Ovary (tissue), 3 donors: ENCODE data around the gene LONRF2.

Source experiments
- CTCF ChIP-seq, 3 donors: fragments of 450-650 bp in 2 of 3; fragments of 200-600 bp in 1 of 3; IDR thresholded peaks; one replicate each; pipeline versions ENCODE4 v1.5.1 to v1.8.0; 2016 to 2022; ENCODE audit warnings: antibody characterized with exemption in 3 of 3, mild to moderate bottlenecking in 1 of 3
- EP300 ChIP-seq: sonication (generic); formaldehyde crosslinking; IDR thresholded peaks from one replicate; pipeline ENCODE4 v1.6.1; 2017; ENCODE audit warnings: antibody characterized with exemption
- POLR2A ChIP-seq: fragments of 450-650 bp; IDR thresholded peaks from one replicate; pipeline ENCODE4 v1.6.1; 2017; ENCODE audit warnings: antibody characterized with exemption, mild to moderate bottlenecking, moderate library complexity
- donor health status: DM: no; HTN: no; CAD: no.

- TF ChIP-seq CTCF (IDR thresholded peaks at IDR 0.05) (no peak), POLR2A (no peak), EP300 (no peak)
Observed at GRCh38 chr2:100275200-100275589, 47.1 kb downstream of the LONRF2 start.
